ENCODE measurements around the gene FSD1.

Gene FSD1

DNA sequence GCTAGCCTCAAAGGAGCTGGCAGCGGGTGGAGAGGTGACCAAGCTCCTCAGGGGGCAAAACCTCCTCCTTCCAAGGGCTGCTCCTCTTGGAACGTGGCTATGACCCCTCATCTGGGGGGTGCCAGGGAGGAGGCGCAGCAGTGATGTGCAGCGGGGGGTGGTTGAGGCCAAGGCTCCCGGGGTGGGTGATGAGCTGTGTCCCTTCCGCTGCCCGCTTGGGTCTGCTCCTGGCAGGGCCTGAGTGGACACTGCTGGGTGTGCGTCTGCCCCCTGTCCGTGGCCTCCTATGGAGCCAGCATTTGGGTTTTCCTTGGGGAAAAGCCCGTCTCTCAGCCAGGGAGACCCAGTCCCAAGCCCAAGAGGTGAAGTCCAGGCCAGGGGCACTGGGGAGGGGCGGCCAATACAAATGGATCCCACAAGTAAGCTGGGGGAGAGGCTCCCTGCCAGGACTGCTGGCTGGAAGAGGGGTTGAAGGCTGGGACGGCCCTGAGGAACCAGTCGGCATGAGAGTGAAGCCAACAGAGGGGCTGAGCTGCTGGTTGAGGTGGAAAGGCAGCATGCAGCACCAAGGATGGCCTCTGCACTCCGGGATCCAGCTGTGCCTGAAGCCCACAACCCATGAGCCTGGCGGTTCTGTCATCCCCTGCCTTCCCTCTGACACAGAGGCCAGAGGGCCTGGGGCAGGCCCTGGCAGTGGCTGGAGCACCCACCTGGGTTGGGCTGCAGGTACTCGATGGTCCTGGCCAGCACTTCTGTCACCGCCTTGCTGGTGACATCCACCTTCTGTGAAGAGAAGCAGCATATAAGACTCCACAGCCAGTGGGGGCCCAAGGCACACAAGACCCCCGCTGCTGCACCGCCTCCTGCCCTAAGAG, 61.6 kb downstream of the FSD1 start:
- no peak for DNase-seq

- DNase-seq, result no peak
Observed at GRCh38 chr19:4366666-4367335, 62.4 kb downstream of the FSD1 start.

DNA sequence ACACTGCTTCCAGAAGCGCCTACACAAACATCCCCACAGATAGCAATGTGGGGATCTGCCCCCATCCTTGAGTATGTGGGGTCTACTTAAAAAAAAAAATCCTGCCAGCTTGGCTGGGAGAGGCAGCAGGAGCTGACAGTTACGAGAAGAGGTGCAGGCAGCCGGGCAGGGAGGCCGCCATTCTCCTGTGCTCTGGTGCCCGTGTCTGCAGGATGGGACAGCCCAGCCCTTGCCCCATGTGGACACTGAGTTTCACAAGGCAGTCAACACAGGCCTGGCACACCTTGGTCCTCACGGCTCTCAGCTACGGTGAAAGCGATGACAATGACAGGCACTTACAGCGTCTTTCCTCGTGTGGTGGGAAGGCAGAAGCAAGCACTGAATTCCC, 62.9 kb downstream of the FSD1 start:
- no peak for DNase-seq

GRCh38 chr19:4367781-4368127, 63.4 kb downstream of the FSD1 start:
- DNase-seq, result no peak

- DNase-seq, result no peak
Observed at GRCh38 chr19:4368128-4368820, 63.9 kb downstream of the FSD1 start.

DNA sequence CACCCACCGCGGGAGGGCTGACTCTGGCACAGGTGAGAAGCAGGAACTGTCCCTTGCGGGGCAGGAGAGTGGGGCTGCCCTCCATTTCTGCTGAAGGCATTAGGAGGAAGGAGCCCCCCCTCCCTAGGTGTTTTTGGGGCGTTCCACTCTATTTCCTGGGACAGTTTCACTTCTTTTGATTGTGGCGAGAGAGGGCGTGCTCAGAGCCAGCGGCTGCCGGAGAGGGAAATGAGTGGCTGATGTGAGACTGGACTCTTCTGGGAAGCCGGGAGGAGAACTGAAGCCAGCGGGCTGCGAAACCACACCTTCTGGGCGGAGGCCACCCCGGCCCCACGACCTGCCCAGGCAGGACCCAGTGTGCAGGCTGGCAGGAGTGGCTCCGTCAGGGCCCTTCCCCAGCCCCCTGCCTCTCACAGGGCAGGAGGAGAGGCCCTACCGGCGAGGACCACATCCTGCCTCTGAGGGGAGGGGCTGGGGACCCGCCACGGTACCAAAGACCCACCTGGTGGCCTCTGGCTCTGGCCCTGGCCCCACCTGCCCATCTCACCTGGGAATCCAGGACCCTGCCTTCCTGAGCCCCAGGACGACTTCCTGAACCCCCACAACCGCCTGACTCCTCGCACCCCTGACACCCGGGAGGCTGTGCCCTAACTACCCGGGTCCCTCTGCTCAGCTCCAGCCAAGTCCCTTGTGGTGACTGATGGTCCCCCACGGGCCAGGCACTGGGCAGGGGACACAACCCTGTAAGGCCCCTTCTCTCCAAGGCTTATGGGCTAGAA, 64.9 kb downstream of the FSD1 start:
- DNase-seq, result no peak

DNA sequence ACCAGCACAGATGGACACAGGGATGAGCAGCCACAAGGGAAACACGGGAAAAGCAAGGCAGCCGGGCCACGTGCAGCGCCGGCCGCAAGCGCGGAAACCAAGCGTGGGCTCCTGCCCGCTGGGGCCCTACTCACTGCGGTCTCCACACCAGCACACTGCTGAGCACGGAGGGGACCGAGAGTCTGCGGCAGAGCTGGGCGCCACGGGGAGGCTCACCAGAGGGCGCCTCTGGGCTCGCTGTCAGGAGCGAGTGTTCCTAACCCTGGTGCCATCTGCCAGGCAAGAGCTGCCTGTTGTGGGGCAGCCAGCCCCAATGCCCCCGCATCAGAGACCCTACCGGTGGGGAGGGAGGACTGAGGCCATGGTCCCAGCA, 65.5 kb downstream of the FSD1 start:
- DNase-seq, result no peak

DNA sequence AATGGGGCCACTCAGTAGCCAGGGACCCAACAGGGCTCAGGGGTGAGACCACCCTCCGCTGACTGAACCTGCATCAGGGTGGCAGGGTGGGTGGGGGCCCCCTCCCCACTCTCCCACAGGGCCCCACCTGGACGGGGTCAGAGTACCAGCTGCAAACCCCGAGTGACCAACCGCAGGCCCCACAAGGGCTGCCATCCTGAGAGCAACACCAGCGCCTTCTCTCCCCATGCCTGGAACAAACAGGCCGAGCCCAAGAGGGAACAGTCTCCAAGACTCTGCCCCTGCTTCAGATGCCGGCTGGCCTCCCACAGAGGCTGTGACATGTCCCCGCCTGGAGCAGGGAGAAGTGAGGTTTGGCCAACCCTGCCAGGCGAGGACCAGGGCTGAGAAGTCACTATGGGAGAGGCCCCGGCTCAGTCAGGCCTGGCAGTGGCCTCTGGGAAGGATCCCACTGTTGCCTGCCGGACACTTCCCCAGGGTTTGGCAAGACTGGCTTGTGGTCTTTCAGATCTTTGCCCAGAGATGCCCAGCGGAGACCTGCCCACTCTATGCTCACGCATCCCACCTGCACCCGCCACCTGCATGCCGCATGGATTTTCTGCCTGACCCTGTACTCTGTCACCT, 66.1 kb downstream of the FSD1 start:
- DNase-seq, result no peak

DNA sequence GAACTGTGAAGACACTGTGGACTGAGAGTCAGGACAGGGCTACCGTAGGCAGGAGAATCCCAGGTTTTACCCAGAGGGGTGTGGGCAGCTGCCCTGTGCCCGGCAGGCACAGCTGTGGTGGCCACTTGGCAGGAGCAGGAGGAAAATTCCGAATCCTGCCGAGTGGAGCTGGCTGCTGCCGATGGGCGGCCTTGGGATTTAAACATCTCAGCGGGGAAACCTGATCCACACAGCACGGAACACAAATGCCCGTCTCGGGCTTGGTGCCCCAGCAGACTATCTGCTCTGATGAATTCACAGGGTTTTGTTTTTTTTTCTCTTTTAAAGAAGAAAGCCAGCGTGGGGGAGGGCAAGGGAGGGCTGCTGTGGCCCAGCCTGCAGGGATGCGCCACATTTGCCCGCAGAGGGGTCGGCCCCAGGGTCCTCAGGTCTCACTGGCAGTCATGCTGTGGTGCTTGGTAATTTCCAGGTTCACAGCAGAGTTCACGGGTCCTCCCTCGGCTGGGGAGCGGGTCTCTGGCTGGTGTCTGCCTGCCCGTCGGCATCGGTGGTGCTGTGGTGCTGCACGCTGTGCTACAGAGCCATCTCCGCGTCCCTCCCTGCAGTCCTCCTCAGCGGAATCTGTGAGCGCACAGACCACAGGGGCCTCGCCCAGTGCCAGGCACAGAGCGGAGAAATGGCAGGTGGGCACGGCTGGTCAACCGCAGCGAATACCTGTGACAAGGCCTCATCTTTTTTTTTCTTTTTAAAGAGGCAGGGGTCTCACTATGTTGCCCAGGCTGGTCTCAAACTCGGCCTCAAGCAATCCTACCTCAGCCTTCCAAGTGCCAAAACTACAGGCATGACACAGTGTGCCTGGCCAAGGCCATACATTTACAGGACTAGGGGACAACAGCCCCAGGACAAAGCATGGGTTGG, 67.1 kb downstream of the FSD1 start:
- no peak for DNase-seq

DNA sequence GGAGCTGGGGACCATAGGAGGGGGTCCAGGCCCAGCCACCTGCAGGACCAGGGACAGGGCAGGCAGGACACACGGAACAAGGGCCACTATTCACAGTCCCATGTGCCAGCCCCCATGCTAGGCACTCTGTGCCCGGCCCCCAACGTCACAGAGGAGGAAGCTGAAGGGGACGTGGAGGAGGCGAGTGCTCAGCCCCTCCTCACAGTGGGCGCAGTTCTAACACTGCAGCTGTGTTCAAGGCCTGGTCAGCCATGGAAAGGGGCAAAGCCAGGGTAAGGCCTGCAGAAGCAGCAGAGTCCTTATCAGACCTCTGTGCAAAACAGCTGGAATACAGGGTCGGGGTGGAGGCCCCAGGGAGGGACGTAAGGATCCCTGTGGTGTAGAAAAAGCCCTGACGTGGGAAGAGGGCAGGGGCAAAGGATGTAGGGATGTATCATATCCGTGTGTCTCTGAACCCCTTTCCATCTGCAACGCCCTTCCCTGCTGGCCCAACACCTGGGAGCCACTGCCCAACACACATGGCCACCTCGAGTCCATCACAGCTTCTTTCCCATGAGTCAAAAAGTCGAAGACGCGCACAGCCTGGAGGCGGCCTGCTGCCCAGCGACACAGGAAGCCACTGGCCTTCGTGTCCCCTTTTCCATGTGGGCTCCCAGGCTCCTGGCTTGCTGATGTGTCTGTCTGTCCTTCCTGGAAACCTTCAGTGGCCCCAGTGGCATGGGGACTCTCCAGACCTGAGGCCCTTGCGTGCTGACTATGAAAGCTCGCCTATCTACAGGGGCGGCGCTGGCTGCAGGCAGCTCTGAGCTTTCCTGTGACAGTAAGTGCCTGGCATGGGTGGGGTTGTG, 68.0 kb downstream of the FSD1 start:
- DNase-seq, result no peak

- DNase-seq, result no peak
Observed at GRCh38 chr19:4373013-4373367, 68.6 kb downstream of the FSD1 start.

Data from fibroblast of skin of scalp (primary cell).